Measurements from ENCODE around the gene PGAM4.
"Not testable (repeated sequence)": the region's sequence is repeated elsewhere in the genome, so short reads cannot be mapped to it uniquely, and the experiment has no call there.

PGAM4 gene

DNA sequence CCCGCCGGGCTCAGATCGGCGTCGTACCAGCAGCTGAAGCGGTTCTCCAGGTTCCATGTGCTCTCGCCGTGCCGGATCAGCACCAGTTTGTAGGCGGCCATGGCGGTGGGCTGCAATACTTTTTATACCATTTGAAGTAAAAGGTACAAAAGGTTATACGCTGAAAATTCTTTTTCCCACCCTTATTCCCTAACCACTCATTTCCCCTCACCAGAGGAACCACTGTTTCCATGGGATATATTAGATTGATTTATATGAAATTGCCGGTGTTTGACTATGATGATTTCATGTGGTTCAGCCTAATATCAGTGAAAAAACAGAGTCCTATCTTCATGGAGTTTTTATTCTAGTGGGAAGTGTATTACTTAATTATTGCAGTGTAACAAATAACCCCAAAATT is at the start of gene PGAM4:
Gene PGAM4 (minus strand): TSS at position 101 of the 400 bp plus-strand sequence. CDS start 0 bp downstream, at position 101.
- DNase-seq (ENCODE audit: low spot score): no peak

DNA sequence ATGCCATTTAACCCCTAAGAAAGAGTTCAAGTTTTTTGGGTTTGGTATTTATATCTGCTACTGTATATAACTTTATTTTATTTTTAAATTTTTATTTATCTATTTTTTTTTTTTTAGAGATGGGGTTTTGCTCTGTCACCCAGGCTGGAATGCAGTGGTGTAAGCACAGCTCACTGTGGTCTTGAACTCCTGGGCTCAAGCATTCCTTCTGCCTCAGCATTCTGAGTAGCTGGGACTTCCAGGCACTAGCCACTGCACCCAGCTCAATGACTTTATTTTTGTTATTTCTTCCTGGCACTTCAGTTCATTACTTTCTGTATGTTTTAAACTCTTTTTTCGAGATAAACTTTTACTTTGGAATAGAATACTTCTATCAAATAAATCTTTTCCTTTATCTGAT is 42.4 kb upstream of the PGAM4 start:
- no peak for DNase-seq (ENCODE audit: low spot score)

DNA sequence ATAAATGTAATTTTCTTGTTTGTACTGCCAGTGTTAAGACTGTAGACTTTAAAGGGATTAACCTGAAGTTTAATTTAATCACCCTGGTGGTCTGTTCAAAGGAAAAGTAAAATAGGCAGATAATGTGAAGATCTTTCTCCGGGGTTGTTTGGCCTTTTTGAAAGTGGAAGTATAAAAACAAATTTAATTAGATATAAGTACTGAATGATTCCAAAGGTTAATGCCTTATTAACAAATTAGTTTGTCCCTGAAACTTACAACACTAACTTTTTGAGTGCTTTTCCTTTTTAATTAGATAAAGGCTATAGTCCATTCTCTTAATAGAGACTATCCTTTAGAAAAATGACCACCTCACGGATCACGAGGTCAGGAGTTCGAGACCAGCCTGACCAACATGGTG is 10.4 kb upstream of the PGAM4 start:
- no peak for DNase-seq (ENCODE audit: low spot score)

DNA sequence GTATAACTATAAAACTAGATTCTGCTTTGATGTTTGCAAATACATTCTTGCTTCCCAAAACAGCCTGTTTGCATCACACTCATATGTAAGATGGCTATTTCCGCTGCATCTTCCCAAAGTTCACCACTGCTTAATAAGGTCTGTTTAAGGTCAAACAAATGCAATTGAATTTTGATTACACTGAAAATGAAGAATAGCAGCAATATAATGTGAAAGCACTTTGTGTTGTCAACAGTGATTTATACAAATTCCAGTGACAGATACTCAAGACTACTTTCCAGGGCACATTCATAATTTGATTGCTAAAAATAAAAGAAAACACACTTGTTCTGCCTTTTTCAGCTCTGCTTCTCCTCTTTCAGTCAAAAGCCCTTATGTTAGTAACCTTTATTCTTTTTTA is 8.1 kb upstream of the PGAM4 start:
- no peak for DNase-seq (ENCODE audit: low spot score)

DNA sequence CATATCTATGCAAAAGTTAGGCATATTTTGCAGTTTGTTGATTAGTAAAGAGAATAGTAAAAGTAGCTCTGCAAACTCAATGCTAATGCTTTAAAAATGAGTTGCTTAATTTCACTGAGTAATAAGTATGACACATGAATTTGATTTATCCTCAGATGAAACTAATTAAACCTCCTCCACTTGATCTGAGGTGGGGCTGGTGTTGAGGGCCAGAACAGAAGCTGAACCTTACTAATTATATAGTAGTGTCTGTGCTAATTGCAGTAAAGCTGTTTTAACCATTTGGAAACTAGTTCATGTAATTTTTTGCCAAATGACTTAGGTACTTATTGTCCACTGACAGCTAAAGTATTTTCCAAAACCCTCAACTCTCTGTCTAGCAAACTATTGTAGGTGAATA is 7.7 kb upstream of the PGAM4 start:
- DNase-seq (ENCODE audit: low spot score): no peak

DNA sequence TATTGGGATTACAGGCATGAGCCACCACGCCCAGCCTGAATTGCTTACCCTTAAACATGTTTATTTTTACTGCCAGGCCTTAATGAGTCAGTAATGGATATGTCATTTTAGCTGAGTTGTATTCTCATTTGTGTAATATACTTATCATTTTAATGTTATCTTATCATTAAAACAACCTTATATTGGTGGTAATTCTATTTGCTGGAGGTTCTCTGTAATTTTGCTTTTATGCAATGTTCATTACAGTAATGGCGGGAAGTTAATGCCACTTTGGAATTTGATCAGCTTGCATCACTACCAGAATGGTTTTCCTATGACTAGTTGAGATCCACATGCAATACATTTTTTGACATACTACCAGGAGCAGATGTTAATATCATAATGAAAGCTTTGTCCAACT is 6.3 kb upstream of the PGAM4 start:
- DNase-seq (ENCODE audit: low spot score): no peak

DNA sequence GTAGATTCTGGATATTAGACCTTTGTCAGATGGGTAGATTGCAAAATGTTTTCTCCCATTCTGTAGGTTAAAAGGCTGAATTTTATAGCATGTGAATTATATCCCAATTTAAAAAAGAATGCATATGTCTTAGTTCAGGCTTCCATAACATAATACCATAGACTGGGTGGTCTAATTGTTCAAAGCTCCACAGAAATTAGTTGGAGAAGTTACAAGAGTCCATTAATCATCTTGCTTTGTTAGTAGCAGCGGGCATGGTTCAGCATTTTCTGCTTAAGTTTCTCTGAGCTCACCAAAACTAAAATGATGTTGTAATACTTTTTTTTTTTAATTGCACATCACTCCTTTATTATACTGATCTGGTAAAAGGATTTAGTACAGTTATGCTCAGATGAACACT is 1.8 kb downstream of the PGAM4 start:
- DNase-seq (ENCODE audit: low spot score): no peak

DNA sequence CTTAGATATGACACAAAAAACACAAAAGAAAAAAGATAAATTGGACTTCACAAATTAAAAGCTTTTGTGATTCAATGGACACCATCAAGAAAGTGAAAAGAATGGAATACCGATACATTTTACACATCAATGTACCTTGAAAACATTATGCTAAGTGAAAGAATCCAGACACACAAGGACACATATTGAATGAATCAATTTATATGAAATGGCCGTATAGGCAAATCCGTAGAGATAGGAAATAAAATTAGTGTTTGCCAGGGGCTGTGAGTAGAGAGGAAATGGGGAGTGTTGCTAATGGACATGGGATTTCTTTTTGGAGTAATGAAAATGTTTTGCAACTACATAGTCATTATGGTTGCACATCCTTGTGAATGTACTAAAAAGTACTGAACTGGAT is 3.1 kb downstream of the PGAM4 start:
- DNase-seq (ENCODE audit: low spot score): no peak

DNA sequence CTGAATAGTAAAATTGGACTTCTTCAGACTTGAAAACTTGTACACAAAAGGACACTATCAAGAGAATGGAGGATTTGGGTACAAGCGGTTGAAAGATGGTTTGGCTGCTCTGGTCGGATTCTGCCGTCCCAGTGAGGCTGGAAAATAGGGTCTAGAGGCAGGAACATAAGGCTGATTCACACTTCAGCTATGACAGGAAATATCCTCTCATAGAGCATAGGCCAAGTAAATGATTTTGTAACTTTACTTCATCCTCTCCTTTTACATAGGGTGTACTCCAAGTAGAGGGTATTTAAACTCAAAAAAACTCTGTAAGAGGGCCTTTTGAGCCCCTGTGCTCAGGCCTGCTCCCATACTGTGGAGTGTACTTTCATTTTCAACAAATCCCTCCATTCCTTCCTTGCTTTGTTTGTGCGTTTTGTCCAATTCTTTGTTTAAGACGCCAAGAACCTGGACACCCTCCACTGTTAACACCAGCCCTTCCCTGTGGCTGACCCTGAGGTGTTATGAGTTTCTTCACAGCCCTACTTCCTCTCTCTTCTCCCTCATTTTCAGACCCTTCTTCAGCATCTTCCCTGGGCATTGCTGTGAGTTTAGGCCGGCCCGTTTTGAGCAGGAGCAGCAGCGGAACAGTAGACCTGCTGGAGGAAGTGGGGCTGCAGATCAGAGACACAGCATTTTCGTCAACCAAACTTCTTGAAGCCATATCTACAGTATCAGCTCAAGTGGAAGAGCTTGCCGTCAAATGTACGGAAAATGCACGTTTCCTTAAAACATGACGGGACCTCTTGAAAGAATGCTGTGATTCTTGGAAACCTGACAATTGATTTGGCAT is 7.2 kb downstream of the PGAM4 start:
- DNase-seq (ENCODE audit: low spot score): no peak

DNA sequence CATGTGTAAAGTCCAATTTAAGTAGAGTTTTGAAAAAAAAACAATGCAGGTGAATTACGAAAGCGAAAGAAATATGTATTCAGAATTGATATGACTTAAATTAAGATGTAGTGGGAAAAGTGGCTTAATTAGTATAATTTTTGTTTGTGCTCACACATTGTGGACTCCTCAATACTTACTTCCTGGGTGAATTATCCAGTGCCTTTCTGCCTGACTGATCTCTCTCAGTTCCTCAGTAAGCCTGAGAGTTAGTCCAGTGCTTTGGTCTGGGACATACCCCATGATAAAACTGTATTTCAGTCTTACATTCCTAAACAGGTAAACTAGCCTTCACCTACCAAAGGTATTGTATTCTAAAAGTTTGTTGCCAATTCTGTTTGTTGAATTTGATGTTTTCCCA is 8.4 kb downstream of the PGAM4 start:
- no peak for DNase-seq (ENCODE audit: low spot score)

DNA sequence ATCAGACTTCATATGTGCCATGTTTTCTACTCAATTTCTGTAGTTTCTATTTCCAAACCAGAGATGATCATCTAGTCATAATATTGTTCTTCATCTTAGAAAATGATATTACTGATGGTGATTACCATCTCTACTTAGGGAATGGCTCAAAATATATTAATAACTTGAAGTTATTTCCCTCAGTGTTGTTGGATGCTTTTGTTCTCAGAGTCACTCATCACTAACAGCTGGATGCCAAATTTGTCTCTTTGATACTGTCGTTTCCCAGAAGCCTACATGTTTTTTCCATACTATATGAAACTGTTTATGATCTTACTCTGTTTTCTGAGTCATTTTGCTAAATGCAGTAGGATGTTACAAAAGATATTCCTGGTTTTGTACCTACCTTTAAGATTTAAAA is 8.9 kb downstream of the PGAM4 start:
- no peak for DNase-seq (ENCODE audit: low spot score)

DNA sequence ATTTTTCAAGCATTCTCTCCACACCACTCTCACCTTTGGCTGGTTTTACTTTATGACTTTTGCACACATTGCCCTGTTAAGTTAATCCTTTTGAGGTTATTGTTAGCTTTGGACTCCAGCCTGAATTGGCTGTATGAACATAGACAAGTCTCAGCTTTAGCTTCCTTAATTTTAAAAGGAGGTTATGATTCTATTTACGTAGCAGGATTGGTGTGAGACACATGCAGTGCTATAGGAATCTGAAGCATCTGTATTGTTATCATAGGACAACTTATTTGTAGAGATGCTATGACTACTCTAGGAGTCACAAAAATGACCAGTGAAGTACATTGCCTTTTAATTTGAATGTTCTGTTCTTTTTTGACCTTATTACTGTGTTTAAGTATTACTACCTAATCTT is 15.7 kb downstream of the PGAM4 start:
- no peak for DNase-seq (ENCODE audit: low spot score)

DNA sequence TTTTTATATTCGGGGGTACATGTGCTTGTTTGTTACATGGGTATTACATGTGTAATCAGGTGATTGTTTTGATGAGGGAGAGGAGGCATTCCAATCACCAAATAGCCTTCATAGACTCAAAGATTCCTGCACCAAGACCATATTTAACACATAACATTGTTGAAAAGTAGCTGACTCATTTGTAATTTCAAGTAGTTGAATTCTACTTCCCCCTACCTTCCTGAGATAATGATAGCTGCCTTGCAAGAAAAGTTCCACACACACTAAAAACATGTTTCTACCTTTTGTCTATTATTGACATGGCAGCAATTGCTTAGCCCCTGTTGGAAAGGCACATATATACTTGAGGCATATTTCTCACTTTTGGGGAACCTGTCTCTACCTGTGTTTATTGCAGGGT is 16.1 kb downstream of the PGAM4 start:
- no peak for DNase-seq (ENCODE audit: low spot score)

DNA sequence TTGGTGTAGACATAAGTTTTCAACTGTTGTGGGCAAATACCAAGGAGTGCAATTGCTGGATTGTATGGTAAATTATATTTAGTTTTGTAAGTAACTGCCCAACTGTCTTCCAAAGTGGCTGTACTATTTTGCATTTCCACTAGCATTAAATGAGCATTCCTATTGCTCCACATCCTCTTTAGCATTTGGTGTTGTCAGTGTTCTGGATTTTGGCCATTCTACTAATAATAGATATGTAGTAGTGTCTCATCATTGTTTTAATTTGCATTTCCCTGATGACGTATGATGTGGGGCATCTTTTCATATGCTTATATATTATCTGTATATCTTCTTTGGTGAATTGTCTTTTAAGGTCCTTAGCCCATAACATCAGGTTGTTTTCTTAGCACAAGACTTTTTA is 17.3 kb downstream of the PGAM4 start:
- no peak for DNase-seq (ENCODE audit: low spot score)

DNA sequence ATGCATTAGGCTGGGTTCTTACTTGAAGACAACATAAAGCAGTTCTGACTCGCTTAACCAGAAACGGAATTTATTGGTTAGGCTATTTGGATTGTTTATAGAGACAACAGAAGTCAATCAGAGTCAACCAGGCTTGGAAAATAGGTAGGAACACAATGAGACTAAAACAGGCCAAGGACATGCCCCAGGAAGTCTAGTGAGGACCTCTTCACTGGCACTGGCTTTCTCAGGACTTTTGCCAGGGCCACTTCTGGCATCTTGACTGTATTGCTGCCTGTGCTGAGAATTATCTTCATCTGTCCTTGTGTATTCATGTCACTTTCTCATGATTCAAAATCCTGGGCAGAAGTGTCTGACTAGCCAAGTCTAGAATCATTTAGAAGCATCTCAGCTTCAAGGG is 19.6 kb downstream of the PGAM4 start:
- no peak for DNase-seq (ENCODE audit: low spot score)

DNA sequence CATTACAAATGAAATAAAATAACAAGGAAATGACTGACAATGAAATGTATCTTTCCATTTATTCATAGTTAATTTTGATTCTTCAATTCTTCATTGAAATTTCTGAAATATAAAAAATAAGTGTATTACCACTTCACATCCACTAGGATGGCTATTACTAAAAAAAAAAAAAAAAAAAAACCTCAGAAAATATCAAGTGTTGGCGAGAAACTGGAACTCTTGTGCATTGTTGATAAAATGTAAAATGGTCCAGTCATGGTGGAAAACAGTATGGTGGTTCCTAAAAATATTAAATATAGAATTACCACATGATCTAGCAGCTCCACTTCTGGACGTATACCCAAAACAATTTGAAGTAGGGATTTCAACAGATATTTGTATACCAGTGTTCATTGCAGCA is 22.9 kb downstream of the PGAM4 start:
- DNase-seq (ENCODE audit: low spot score): no peak

DNA sequence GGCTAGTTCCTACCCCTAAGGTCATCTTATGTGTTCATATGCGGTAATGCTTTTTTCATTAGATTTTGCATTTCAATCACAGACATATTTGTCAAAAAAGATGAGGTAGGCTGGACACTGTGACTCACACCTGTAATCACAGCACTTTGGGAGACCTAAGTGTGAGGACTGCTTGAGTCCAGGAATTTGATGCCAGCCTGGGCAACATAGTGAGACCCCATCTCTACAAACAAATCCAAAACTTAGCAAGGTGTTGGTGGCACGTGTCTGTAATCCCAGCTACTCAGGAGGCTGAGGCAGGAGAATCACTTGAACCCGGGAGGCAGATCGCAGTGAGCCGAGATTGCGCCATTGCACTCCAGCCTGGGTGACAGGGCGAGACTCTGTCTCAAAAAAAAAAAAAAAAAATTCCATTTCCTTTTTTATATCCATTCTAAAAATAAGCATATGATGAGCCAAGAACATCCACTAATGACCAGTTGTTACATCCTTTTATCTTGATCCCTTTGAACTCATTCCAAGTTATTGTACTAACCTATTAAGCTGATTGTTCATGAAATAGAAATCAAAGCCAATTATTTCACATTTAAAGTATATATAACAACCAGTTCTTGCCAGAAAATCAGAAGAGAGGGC is 23.4 kb downstream of the PGAM4 start:
- DNase-seq (ENCODE audit: low spot score): no peak

DNA sequence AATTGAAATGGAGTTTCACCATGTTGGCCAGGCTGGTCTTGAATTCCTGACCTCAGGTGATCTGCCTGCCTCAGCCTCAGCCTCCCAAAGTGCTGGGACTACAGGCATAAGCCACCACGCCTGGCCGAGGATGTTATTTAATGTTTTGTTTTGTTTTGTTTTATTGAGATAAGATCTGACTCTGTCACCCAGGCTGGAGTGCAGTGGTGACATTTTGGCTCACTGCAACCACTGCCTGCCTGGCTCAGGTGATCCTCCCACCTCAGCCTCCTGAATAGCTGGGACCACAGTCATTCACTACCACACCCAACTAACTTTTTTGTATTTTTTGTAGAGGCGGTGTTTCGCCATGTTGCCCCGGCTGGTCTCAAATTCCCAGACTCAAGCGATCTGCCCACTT is 24.4 kb downstream of the PGAM4 start:
- DNase-seq (ENCODE audit: low spot score): not testable (repeated sequence)

DNA sequence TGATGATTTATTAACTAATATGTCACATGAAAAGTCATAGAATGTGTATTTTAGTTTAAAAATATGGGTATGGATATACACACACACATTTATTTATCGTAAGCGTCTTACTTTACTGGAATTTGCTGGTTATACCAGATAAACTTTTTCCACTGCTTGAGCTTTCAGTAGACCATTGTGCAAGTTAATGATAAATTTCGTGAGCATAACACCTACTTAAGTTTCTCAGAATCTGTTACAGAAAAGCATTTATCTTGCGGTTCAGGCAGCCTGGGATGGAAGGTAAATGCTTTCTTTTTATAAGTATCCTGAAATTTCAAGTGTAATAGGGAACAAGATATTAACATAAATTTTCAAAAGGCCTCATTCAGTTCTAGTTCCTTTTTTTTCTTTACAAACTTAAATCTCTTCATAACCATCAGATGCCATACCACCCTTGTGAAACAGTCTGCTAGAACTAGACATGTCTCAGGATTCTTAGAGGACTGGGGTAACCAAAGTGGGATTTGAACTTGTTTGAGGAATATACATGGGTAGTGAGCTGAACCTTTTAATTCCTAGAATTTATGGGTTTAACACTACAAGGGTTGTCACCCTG is 31.3 kb downstream of the PGAM4 start:
- no peak for DNase-seq (ENCODE audit: low spot score)

DNA sequence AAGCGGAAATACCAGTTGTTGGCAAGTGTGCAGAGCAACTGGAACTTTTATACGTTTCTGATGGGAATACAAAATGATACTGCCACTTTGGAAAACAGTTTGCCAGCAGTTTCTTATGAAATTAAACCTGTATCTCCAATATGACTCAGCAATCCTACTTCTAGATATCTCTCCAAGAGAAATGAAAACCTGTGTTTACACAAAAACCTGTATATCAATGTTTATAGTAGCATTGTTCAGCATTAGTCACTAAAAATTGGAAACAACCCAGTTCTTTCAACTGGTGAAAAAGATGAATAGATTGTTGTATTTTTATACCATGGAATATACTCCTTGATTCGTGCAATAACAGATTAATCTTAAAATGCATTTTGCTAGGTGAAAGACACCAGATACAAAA is 32.1 kb downstream of the PGAM4 start:
- no peak for DNase-seq (ENCODE audit: low spot score)

DNA sequence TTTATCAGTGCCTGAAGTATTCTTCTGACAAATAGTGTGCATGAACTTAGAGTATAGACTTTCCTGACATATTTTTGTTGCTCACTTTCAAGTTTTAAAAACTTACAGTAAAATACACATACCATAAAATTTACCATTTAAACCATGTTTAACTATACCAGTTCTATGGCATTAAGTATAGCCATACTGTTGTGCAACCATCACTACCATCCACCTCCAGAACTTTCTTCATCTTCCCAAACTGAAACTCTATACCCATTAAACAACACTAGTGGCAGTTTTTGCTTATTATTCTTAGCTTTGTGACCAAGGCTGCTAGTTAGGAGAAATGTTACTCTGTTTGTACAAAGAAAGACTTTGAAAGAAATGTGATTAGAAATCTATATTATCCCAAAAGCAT is 33.1 kb downstream of the PGAM4 start:
- DNase-seq (ENCODE audit: low spot score): no peak

DNA sequence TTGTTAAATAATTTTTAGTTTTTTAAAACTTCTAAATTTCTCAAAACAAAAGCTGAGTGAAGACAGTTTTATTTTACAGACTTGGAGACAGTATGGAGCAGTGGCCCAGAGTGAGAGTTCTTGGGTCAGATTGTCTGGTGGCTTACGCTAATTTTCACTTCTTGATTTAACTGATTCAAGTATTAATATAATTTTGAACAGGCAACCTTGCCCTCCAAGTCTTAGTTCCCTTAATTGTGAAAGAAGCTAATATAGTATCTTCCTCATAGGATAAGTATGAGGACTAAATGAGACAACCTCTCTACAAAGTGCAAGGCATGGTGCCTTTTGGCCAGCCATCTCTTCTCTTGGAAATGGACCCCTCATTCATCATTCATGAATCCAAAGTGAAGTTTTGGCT is 33.6 kb downstream of the PGAM4 start:
- DNase-seq (ENCODE audit: low spot score): no peak

DNA sequence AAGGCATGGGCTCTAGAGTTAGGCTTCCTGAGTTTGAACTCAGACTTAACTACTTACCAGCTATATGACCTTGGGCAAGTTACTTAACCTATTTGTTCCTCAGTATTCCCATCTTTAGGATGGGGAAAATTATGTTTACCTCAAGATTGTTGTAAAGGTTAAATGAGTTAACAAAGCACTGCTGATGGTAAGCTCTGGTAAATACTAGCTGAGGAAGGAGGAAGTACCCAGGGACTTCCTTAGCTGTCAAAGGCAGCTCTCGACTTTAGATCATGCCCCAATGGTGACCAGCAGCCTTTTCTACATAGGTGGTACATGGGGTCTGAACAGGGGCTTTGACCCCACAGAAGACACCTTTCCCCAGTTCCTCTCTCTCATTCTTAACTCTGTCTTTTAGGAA is 38.9 kb downstream of the PGAM4 start:
- no peak for DNase-seq (ENCODE audit: low spot score)

DNA sequence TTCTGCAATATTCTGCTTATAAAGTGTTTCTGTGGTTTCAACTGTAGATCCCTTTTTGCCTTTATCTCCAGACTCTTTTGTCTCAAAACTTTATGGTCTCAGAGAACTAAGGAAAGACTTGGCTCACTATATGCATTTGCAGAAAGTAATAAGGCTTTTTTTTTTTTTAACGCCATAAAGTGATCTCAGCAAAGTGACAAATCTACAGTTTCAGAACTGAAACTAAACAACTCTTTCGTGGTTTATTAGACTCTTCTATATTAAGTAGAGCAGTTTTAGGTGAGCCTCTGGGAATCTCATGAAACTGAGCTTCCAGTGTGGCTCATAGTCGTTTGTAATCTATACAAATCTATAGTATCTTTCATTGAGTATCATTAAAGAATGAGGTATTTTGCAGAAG is 43.7 kb downstream of the PGAM4 start:
- no peak for DNase-seq (ENCODE audit: low spot score)
